ENCODE measurements around the gene ATG4D.

- TF ChIP-seq CTCF (conservative IDR thresholded peaks at IDR 0.05 in 1 of 2, IDR thresholded peaks at IDR 0.05 in 1 of 2; ENCODE audit: extremely low read depth in 1 of 2, insufficient read depth in 1 of 2, low read depth in 1 of 2, low read length in 2 of 2) (no peak), EZH2 (IDR thresholded peaks at IDR 0.05; ENCODE audit: borderline replicate concordance, low read length) (no peak)
Observed at GRCh38 chr19:10593820-10594637, 50.3 kb downstream of the ATG4D start.

All from mammary epithelial cell (primary cell).